Measurements from ENCODE around the gene RNGTT.

The RNGTT gene

GRCh38 chr6:88572449-88573139, 390.8 kb downstream of the RNGTT start:
- no peak overlapping the region for H3K4me3 ChIP-seq (ENCODE audit: low read length)
- DNase-seq (ENCODE audit: low read depth), result no peak
- no peak for TF ChIP-seq CTCF (conservative IDR thresholded peaks at IDR 0.05; ENCODE audit: low read length)

GRCh38 chr6:88569959-88570358, 393.5 kb downstream of the RNGTT start:
- DNase-seq (ENCODE audit: low read depth), result no peak
- H3K4me3 ChIP-seq (ENCODE audit: low read length), result no peak overlapping the region
- no peak for TF ChIP-seq CTCF (conservative IDR thresholded peaks at IDR 0.05; ENCODE audit: low read length)

GRCh38 chr6:88567696-88568095, 395.7 kb downstream of the RNGTT start:
- no peak for TF ChIP-seq CTCF (conservative IDR thresholded peaks at IDR 0.05; ENCODE audit: low read length)
- no peak for DNase-seq (ENCODE audit: low read depth)
- H3K4me3 ChIP-seq (ENCODE audit: low read length), result no peak overlapping the region

- H3K4me3 ChIP-seq (ENCODE audit: low read length), result no peak overlapping the region
- DNase-seq (ENCODE audit: low read depth), result no peak
- no peak for TF ChIP-seq CTCF (conservative IDR thresholded peaks at IDR 0.05; ENCODE audit: low read length)
Measured at GRCh38 chr6:88566746-88567534, 396.5 kb downstream of the RNGTT start.

- no peak for DNase-seq (ENCODE audit: low read depth)
- TF ChIP-seq CTCF (conservative IDR thresholded peaks at IDR 0.05; ENCODE audit: low read length), result no peak
- H3K4me3 ChIP-seq (ENCODE audit: low read length), result no peak overlapping the region
Measured at GRCh38 chr6:88565836-88566235, 397.6 kb downstream of the RNGTT start.

- TF ChIP-seq CTCF (conservative IDR thresholded peaks at IDR 0.05; ENCODE audit: low read length), result no peak
- DNase-seq (ENCODE audit: low read depth), result no peak
- H3K4me3 ChIP-seq (ENCODE audit: low read length), result no peak overlapping the region
Measured at GRCh38 chr6:88565409-88565811, 398.0 kb downstream of the RNGTT start.

- no peak overlapping the region for H3K4me3 ChIP-seq (ENCODE audit: low read length)
- TF ChIP-seq CTCF (conservative IDR thresholded peaks at IDR 0.05; ENCODE audit: low read length), result no peak
- DNase-seq (ENCODE audit: low read depth), result no peak
Measured at GRCh38 chr6:88563277-88563625, 400.2 kb downstream of the RNGTT start.
